HG03175 (cell line): ENCODE measurements around the gene SLC6A11.

Experiments used
- ATAC-seq: cut with Tn5 transposase; IDR thresholded peaks from one replicate; pipeline ENCODE4 v1.9.1; 2021; ENCODE audit warnings: mild to moderate bottlenecking, moderate library complexity; ENCODE audit not compliant: unreplicated experiment

SLC6A11 gene

DNA sequence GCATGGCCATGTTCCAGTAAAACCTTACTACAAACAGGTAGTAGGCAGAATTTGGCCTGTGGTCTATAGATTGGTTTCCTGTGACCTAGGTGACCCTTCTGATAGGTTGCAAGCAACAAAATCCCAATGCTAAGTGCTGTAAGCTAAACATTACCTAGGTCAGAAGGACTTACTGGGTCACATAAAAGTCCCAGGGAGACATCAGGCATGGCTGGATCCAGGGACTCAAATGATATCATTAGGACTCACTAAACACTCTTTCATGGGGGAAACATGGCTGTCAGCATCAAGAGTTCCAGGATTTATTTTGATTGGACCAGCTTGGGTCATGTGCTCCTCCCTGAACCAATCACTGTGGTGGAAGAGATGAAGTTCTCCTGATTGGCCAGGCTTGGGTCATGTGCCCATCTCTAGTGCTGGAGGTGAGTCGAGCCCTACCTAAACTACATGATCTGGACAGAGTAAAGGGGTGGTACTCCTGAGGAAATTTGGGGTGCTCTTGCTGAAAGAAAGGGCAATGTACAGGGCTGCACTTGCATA is 159.7 kb downstream of the SLC6A11 start:
- no peak for ATAC-seq

DNA sequence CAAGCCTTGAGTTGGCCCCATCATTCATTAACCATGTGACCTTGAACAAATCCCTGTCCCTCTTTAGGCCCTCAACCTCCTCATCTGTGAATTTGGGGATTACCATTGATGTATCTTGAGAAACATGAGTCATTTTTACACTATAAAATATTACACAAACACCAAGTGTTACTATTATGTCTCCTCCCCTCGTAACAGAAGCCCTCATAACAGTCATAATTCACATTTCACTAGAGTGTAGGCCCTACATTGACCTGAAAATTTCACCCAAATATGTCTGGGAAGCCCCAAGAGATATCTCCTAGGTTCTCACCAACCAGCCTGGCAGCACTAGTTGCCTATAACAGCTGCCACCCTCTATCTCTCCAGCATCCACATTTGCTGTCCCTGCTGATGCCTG is 160.7 kb downstream of the SLC6A11 start:
- no peak for ATAC-seq

DNA sequence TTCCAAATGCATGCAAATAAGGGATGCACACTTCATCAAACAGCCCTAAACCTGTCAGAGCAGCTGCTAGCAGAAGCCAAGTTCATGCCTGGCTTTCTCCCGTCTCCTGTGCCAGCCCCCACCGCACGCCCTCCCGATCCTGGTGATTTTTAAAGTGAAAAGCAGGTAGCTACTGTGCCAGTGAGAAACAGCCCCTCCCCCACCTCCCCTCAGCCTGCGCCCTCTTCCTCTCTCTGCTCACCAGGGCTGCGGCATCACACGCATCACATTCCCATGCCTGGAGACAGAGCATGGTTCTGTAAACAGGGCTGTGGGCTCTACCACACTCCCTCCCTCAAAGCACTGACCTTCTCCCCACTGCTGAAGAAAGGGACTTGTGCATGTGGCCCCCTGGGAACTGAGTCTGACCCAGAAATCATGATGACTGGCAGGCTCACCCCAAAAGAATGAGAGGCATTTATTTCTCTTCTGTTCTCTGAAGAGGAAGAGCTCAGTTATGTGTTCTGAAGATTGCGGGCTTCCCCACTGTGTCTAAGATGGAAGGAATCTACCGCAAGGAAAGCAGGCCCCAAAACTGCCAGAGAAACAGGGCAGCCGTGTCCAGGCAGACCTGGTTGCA is 162.0 kb downstream of the SLC6A11 start:
- ATAC-seq: no peak

DNA sequence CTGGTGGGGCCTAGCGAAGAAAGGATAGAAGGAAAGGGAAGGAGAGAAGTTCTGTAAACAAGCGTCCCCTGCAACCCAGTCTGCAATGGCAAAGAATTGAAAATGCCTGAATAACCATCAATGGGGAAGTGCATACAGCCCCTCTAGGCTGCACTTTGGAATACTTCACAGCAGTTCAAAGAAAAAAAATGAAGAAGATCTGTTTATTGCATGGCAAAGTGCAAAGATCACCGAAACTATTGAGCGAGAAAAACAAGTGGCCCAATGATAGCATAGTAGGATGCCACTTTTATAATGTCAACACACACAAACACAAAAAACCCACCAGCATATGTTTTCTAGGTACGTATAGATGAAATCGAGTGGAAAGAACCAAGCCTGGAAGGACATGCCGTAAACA is 162.9 kb downstream of the SLC6A11 start:
- ATAC-seq: no peak

DNA sequence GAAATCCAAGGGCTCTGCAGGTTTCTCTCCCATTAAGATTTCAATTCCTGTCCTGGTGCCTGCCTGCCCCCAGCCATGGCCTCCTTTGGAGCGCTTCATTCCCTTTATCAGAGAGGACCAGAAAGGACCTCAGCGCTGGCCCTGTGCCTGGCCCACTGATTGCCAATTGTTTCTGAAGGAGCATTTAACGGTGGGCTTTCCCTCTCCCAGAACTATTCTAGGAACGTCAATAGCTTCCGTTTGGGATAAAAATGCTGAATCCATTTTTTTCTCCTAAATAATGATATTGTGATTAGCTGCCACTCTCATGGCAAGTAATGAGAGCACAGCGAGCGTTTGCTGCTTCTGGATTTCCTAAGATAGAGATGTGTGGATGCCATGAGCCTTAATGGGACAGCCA is 164.3 kb downstream of the SLC6A11 start:
- ATAC-seq: no peak

DNA sequence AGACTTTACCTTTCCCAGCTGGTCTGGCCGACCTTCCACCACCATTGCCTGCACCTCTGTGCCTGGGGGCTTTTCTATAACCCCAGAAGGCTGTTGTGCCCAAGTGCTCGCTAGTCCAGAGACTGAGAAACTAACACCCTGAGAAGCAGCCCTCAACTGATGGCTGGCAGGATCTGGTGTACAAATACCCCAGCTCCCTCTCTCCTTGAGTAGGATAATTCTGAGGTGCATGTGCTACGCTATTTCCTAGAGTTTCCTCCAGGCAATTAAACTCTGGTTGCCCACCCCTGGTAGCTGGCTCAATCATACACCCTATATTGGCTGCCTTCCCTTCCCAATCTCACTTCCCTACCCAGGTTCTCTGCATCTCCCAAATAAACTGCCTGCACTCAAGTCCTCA is 165.0 kb downstream of the SLC6A11 start:
- no peak for ATAC-seq

DNA sequence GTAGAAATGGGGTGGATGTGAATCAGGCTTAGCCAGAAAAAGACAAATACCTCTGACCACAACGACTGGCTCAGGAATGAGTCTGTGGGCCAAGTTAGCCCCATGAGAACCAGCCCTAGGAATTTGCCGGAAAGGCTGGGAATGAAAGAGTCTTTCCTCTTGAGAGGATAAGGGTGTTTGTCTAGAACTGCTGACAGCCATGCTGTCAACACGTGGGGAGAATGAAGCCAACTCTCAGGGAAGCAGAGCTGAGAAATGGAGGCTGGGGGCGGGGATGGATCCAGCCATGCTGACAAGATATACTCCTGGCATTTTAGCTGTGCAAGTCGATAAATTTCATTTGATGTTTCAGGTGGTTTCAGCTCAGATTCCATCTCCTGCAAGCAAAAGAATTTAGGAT is 165.9 kb downstream of the SLC6A11 start:
- ATAC-seq: no peak

DNA sequence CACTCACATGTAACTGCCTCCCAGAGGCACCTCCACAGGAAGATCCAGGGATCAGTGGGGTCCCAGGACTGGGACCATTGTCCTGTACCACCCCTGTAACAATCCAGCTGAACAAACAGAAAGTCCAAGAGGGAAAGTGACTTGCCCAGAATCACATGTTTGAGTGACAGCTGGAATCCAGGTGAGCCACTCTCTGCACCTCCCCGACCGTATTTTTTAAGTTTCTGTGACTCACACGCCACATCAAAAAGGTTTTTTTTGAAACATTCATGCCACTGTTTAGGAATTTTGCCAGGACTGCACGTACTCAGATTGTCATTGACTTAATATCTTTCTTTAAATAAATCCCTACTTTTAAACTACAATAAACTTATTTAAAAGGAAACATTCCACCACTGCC is 166.8 kb downstream of the SLC6A11 start:
- ATAC-seq: no peak

DNA sequence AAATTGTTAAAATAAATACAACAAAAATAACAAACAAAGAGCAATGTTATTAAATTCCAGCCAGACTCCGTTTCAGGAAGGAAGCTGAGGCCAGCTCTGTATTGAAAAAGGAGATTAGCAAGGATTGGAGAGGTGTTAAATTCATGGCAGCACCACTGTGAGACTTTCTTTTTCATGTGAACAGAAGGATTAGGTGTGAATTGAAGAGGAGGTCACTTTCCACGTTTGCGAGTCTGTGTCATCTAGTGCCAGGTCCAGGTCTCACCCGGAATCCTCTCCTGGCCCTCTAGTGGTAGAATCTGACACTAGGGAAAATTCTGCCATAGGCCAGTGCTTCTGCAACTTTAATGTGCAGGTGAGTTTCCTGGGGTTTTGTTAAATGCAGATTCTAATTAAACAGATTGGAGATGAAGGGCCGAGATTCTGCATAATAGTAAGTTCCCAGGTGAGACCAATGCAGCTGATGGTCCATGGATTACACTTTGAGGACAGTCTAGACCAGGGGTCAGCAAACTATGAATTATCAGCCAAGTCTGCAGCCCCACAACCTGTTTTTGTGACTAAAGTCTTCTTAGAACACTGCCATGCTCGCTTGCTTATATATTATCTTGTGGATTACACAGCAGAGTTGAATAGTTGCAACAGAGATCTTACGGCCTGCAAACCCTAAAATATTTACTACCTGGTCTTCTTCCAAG is 167.3 kb downstream of the SLC6A11 start:
- no peak for ATAC-seq

DNA sequence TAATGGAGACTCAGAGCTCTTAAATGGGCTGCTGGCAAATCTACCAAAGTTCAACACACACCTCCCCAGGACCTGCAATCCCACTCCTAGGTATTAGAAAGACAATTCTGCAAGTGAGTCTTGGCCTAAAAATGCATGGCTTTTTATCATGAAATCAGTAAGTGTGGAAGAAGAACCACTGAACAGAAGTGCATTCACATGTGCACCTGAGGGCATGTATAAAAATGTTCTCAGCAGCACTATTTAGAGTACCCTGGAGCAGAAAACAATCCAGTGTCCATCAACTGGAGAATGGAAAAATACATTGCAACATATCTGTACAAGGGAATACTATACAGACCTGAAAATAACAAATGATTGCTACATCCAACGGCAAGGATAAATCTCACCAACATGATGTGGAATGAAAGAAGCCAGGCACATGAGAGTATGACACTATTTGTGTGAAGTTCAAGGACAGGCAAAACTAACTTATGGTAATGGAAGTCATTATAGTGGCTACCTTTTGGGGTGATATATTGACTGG is 168.4 kb downstream of the SLC6A11 start:
- no peak for ATAC-seq

DNA sequence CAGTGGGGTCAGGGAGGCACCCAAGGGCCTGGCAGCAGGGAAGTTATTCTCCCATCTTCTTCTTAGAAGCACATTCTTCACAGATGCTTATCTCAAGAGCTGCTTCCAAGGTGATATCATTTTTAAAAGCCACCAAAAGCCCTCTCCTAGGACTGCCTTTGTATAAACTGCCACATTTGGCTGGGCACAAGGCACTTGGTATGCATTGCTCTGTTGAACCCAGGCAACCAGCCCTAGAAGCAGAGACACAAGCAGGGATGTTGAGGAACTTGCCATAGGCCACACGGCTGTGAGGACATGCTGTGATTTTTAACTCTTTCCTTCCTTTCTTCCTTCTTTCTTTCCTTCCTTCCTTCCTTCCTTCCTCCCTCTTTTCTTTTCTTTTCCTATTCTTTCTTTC is 169.2 kb downstream of the SLC6A11 start:
- ATAC-seq: no peak

DNA sequence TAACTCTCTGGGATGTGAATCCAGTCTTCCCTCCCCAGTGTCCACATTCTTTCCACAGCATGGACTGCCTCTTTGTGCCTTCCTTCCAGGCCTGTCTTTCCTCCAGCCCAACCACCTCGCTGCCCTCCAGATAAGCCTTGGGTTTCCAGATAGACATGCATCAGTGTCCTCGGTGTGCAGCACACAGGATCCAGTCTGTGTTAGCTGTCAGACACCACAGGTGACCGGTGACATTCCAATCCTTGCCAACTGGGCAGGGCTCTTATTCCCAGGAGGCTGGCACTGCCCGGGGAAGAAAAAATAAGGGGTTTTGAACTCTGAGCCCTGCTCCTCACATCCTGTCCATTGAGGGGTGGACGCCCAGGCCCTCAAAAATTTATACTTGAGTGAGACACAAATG is 170.6 kb downstream of the SLC6A11 start:
- ATAC-seq: no peak

DNA sequence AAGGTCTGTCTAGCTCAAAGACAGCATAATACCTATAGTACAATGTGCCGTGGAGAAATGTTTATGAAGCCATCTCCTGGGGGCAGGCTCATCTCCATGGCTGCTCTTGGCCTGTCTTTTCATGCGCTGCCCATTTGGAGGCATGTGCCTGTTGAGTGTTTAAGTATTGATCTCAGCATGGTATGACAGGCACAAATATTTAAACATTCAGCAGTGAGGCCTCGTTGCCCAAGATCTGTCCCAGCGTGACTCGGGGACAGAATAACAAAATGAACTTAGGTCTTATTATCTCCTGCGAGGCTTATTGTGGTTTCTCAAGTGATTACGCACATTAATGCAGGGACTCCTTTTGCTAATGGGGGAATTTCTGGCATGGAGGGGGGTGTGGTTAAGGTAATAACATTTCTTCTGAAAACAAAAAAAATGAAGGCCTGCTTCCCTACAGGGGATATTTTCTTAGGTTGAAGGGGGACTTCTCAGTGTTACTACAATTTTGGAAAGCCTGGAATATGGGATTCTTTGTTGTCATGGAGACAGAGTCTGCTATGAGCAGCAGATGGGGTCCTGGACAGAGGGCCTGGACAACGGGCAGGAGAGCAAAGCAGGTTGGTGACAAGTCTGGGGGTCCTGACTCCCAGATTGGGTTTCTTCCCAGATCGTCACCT is 172.1 kb downstream of the SLC6A11 start:
- no peak for ATAC-seq

DNA sequence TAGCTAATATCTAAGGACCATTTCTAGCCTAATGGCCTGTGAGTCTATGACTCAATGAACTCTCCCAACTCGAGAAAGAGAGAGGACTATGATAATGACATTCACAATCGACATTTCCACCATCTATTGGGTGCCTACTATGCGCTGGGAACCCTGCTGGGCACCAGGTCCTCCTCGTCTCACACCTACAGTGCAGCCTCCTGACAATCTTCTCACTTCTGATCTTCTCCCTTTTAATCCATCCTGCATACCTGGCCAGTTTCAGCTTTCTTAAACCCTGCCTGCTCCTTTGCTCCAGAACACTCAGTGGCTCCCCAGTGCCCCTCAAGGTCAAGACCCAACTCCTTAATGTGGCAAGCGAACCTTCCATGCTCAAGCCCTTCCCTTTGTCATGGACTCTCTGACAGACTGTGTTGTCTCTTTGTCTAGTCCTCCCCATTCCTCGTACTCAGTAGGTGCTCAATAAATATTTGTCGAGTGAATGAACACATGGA is 173.0 kb downstream of the SLC6A11 start:
- no peak for ATAC-seq
